ENCODE data around the gene RASSF1. TPM values are rescaled to one million over a fixed set of nuclear protein-coding genes. Genes with fewer than 3 reads are reported as not detected.

RASSF1 gene
- total RNA-seq, 2 donors from 2014 or later: 68.3 to 83.1 TPM

DNA sequence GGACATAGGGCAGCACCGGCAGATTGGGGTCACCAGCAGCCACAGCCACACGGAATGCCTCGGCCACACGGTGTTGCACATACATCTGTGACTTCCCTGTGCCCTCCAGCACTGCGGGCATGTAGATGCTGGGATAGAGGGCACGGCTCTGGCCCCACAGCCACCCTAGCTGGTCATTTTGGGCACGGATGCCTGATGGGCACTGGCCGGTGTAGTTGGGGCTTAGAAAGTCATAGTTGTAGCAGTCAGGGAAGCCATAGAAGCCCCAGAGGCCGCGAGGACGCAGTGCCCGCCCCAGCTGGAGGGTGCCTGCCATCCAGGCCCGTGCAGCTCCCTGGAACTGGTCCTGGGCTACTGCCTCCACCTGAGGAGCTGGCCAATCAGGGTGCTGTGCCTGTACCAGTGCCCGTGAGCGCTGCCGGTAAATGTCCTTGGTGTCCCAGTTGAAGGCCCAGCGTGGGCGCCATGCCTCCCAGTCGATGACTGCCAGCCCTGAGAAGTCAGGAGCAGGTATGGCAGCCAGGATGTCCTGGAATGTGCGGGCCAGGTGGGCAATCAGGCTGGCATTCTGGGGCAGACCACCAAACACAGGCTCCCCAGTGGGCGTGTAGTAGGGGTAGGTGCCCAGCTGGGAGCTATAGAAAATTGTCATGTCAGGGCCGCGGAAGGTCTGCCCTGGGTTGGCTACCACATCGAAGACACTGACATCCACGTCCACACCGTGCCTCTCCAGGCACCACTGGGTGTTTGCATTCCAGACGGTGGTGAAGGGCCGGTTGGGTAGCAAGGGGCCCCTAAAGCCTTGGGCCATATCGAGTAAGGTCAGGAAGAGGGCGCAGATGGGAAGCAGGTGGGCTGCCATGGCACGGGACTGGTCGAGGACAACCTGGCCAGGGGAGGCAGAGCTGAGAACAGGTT is 38.3 kb downstream of the RASSF1 start:
- Mint-ChIP-seq H3K27ac (no peak overlapping the region), H3K36me3 (peaks cover 0 to 4% of the 10 kb centered on the region in 2 donors), H3K9me3 (no peaks in the 10 kb centered on the region)
- ATAC-seq (no peak), DNase-seq (ENCODE audit: low spot score in 2 of 2) (no peak)

DNA sequence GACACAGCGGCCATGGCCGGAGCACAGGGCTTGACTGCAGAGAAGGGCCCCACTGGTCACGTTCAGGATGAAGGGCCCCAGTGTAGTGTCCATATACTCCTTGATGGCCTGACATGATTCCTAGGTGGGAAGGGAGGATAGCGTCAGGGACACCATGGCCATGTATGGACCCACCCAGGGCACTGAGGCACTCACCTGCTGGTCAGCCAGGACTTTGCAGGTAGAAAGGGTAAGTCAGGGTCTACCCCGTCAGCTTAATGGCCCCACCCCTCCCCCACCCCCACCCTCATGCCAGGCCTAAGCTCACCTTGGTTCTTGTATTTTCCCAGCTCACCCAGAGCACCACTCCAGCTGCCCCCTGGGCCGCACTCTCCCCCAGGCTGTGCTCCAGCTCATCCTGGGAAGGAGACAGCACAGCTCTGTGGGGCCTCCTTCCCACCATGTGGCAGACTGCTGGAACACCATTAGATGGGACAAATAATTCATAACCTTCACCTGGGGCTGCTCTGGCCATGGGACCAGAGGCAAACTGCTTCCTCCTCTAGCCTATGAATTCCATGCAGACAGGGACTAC is 39.9 kb downstream of the RASSF1 start:
- peaks cover 0 to 4% of the 10 kb centered on the region in 2 donors for H3K36me3 Mint-ChIP-seq
- ATAC-seq: no peak
- H3K9me3 Mint-ChIP-seq: no peaks in the 10 kb centered on the region
- peak overlapping the region in 1 of 2 donors; percentile 89 for H3K27ac Mint-ChIP-seq
- no peak for DNase-seq (ENCODE audit: low spot score in 2 of 2)

GRCh38 chr3:50299929-50300680 is 40.5 kb downstream of the RASSF1 start:
- peak overlapping the region; percentile 89 for H3K27ac Mint-ChIP-seq
- DNase-seq (ENCODE audit: low spot score in 2 of 2): no peak
- ATAC-seq: peak in 1 of 2 donors; percentile 52
- no peaks in the 10 kb centered on the region for H3K9me3 Mint-ChIP-seq
- H3K36me3 Mint-ChIP-seq: peaks cover 0 to 4% of the 10 kb centered on the region in 2 donors

GRCh38 chr3:50299638-50299928 is 41.1 kb downstream of the RASSF1 start:
- DNase-seq (ENCODE audit: low spot score in 2 of 2) (no peak), ATAC-seq (no peak)
- H3K27ac Mint-ChIP-seq: peak overlapping the region; percentile 89
- H3K9me3 Mint-ChIP-seq: no peaks in the 10 kb centered on the region
- peaks cover 0 to 4% of the 10 kb centered on the region in 2 donors for H3K36me3 Mint-ChIP-seq

DNA sequence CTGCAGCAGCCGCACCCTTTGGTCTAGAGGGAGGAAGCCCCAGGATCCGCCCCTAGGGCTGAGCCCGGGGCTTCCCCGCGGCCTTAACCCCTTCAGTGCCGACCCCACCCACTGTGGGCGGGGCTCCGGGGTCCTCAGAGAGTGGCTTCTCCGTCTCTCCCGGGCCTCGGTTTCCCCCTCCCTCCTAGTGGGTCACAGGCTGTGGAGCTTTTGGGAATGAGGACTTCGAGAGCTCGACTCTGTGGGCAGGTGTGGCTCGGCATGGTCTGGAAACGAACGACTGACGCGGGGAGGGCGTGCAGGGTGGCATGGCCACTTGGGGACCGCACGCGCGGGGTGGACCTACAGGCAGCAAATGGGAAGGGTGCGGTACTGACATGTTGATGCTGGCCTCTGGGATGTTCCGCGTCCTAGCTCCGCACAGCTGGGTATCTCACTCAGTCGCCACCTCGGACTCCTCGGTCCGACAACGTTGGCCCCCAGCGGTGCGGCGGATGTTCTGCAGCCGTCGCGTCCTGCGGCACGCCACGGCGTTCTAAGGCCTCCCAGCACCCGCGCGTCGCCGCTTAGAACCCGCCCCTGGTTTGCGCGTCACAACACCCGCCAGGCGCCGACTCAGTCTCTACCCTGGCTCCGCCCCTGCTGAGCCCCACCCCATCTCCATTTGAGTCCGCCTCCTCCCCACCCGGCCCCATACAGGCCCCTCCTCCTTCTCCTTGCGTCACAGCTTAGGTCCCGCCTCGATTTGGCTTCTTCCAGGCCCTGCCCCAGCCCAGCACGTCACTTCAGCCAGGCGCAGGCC is 41.6 kb downstream of the RASSF1 start, which contains the start of the genes HYAL3 and NAA80:
TSS of gene HYAL3 (minus strand) at position 570 of the 802 bp plus-strand sequence. CDS start 3,803 bp downstream, outside the sequence.
TSS of gene NAA80 (minus strand) at position 570 of the 802 bp plus-strand sequence. CDS start 1,942 bp downstream, outside the sequence.
- DNase-seq (ENCODE audit: low spot score in 2 of 2) (peak; percentile 98 to 99), ATAC-seq (peak; percentile 83 to 90)
- Mint-ChIP-seq H3K9me3 (no peaks in the 10 kb centered on the region), H3K36me3 (peaks cover 0 to 4% of the 10 kb centered on the region in 2 donors), H3K27ac (peak within 1 kb of the TSS; percentile 89 to 99)

GRCh38 chr3:50297896-50298725 is 42.5 kb downstream of the RASSF1 start:
- peaks cover 0 to 4% of the 10 kb centered on the region in 2 donors for H3K36me3 Mint-ChIP-seq
- no peak for ATAC-seq
- no peaks in the 10 kb centered on the region for H3K9me3 Mint-ChIP-seq
- no peak for DNase-seq (ENCODE audit: low spot score in 2 of 2)
- H3K27ac Mint-ChIP-seq: peak overlapping the region; percentile 44 to 89

DNA sequence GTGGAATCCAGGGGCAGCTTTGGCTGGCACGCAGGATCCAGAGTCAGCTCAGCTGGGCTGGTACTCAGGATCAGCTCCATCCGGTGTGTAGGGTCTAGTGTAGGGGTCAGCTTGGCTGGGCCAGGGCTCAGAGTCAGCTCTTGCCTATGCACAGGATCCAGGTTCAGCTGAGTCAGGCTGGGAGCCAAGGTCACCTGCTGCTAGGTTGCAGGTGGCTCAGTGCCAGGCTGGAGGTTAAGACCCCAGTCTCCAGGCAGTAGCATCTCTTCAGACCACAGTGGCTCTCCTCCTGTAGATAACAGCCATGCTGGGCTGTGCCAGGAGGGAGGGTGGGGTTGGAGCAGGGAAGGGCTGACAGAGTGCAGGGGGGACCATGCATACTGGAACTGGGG is 43.3 kb downstream of the RASSF1 start:
- H3K9me3 Mint-ChIP-seq: no peaks in the 10 kb centered on the region
- H3K27ac Mint-ChIP-seq: no peak overlapping the region
- ATAC-seq: no peak
- DNase-seq (ENCODE audit: low spot score in 2 of 2): no peak
- peaks cover 0 to 8% of the 10 kb centered on the region in 2 donors for H3K36me3 Mint-ChIP-seq

DNA sequence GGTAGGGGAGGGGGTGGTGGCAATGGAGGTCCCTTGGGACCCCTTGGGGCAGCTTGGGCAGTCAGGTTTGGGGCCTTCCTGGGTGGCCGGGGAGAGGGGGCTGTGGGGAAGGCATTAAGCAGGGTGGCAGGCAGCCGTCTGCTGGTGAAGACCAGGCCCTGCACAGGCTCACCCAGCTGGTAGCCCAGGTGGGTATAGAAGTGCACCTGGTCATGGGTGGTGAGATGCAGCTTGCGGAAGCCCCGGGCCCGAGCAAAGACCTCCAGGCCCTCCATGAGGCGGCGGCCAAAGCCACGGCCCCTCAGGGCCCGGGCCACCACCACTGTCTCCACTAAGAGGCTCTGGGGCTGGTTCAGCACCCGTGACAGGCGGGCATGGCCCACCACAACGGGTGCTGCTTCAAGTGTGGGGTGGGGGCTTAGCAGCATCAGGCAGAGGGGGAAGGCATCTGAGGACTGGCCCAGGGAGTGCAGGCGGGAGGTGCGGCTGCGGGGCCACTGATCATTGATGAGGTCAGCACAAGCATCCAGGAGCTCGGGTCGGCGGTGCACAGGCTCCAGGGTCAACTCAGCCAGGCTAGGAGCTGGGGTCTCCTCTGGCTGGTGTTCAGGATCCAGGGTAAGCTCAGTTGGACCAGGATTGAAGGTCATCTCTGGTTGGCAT is 43.8 kb downstream of the RASSF1 start:
- H3K36me3 Mint-ChIP-seq: peaks cover 0 to 9% of the 10 kb centered on the region in 2 donors
- ATAC-seq (no peak), DNase-seq (ENCODE audit: low spot score in 2 of 2) (no peak)
- peak overlapping the region in 1 of 2 donors; percentile 60 for H3K27ac Mint-ChIP-seq
- H3K9me3 Mint-ChIP-seq: no peaks in the 10 kb centered on the region

DNA sequence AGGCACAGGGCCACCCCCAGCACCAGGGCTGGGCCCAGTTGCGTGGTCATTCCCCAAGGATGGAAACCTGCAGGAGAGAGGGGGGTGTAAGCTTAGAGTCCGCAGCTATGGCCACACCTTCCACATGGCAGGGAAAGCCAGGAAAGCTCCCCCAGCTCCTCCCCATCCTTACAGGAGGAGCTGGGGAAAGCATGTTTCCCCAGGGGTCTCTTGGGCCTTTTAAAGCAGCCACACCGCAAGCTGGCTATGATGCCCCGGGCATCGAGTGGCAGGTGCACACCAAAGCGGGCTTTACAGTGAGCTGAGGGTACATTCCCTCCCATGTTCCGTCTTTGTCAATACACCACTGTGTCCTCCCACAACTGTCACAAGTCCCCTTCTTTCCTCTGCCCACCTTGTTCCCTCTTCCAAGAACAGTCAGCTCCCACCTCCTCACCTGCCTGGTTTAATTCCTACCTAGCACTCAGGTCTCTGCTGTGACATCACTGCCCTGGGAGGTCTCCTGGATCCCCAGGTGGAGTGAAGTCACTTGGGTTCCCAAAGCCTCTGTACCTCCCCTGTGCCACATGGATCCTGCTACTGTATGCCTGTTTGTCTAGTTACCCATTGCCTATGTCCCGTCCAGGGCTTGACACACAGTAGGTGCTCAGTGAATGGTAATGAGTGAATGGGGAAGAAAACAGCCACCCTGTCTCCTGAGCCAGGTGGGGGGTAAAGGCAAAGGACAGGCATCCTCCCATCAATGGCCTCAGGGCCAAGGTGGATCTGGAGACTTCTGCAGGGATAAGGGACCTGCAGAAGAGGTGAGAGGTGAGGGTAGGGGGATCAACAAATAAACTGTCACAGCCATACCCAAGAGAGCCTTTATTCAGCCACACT is 44.8 kb downstream of the RASSF1 start:
- ATAC-seq: no peak
- Mint-ChIP-seq H3K27ac (peak overlapping the region in 1 of 2 donors; percentile 31), H3K9me3 (no peaks in the 10 kb centered on the region)

DNA sequence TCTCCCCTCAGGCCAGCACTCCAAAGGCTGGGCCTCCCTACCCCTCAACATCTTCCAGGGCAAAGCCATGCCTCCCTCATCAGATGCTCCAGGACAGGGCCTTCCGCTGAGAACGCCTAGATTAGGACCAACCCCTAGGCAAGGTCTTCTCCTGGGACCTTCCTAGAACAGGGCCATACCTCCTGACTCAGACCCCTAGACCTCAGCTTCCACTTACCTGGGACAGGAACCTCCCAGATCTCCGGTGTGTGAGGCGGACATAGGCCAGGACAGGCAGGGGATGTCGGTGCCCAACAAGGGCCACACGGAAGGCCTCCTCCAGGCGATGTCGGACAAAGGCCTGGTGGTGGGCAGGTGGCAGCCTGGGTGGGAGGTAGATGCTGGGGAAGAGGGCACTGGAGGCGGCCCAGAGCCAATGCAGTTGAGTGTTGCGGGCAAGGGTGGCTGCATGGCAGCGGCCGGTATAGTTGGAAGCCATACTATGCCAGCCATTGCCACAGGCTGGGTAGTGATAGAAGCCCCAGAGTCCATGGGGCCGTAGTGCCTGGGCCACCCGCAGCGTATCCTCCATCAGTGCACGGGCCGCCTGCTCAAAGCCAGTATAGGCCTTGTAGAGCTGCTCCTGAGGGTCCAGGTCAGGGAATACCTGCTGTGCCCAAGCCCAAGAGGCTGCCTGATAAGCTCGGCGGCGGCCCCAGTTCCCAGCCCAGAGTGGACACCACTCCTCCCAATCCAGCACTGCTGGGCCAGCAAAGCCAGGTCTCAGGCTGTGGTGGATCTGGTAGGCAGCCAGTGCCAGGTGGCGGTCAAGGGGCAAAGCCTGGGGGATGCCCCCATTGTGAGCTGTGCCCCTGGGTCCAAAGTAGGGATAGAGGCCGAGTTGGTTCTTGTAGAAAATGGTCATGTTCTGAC is 45.9 kb downstream of the RASSF1 start:
- H3K27ac Mint-ChIP-seq: no peak overlapping the region

More for the DNA sequence above, 44.8 kb downstream of the RASSF1 start:
- H3K36me3 Mint-ChIP-seq: peaks cover 9 to 17% of the 10 kb centered on the region in 2 donors
- DNase-seq (ENCODE audit: low spot score in 2 of 2): no peak

GRCh38 chr3:50294089-50294488 is 46.5 kb downstream of the RASSF1 start:
- Mint-ChIP-seq H3K36me3 (peaks cover 9 to 16% of the 10 kb centered on the region in 2 donors), H3K9me3 (no peaks in the 10 kb centered on the region), H3K27ac (no peak overlapping the region)
- ATAC-seq (no peak), DNase-seq (ENCODE audit: low spot score in 2 of 2) (no peak)

More for the DNA sequence above, 45.9 kb downstream of the RASSF1 start:
- Mint-ChIP-seq H3K9me3 (no peaks in the 10 kb centered on the region), H3K36me3 (peaks cover 9 to 17% of the 10 kb centered on the region in 2 donors)
- DNase-seq (ENCODE audit: low spot score in 2 of 2): no peak
- ATAC-seq: no peak

GRCh38 chr3:50293079-50293801 is 47.4 kb downstream of the RASSF1 start:
- peak overlapping the region; percentile 94 to 97 for H3K27ac Mint-ChIP-seq
- H3K36me3 Mint-ChIP-seq: peaks cover 9 to 13% of the 10 kb centered on the region in 2 donors
- ATAC-seq (no peak), DNase-seq (ENCODE audit: low spot score in 2 of 2) (no peak)
- no peaks in the 10 kb centered on the region for H3K9me3 Mint-ChIP-seq

Data from activated naive CD4-positive, alpha-beta T cell treated with anti-CD3 and anti-CD28 coated beads, Interleukin-2, amount 50 U/mL, for 72 hours (primary cell).